ENCODE measurements around the gene MAP2K4.

GRCh38 chr17:12118617-12119016, 97.9 kb downstream of the MAP2K4 start:
- TF ChIP-seq ZNF404 (tag by site-specific recombination; IDR thresholded peaks at IDR 0.05): no peak
- TF ChIP-seq ZNF621 (tag by site-specific recombination; IDR thresholded peaks at IDR 0.05): no peak
- TF ChIP-seq ZNF133 (tag by site-specific recombination; IDR thresholded peaks at IDR 0.05): no peak
- TF ChIP-seq ZNF426 (tag by site-specific recombination; IDR thresholded peaks at IDR 0.05): no peak
- no peak for TF ChIP-seq ZNF280D (tag by site-specific recombination; IDR thresholded peaks at IDR 0.05)
- no peak for TF ChIP-seq KLF16 (tag by site-specific recombination; IDR thresholded peaks at IDR 0.05)
- TF ChIP-seq CTCF (tag by site-specific recombination; IDR thresholded peaks at IDR 0.05): no peak
- TF ChIP-seq ZFP41 (tag by site-specific recombination; IDR thresholded peaks at IDR 0.05; ENCODE audit: borderline replicate concordance): no peak
